Measurements from ENCODE around the gene CYP4F11.

- TF ChIP-seq CTCF (IDR thresholded peaks at IDR 0.05; ENCODE audit: low read length) (no peak), EZH2 (optimal IDR thresholded peaks at IDR 0.05; ENCODE audit: low read depth, low read length) (no peak), EZH2phosphoT487 (IDR thresholded peaks at IDR 0.05; ENCODE audit: low read length) (no peak)
These were observed 1.8 kb upstream of the CYP4F11 start for GRCh38 chr19:15936173-15936572.
